ENCODE measurements around the gene CD2AP.

GRCh38 chr6:47475319-47475816, 2.2 kb upstream of the CD2AP start:
- TF ChIP-seq CTCF (conservative IDR thresholded peaks at IDR 0.05; ENCODE audit: low read depth, low read length) (no peak), EZH2 (IDR thresholded peaks at IDR 0.05; ENCODE audit: borderline replicate concordance, low read depth, low read length, poor library complexity, severe bottlenecking) (no peak)

Data from A673 (cell line).